EL (cell line): ENCODE data around the gene CALML3.

Source experiments
- DNase-seq: peaks from one replicate; pipeline ENCODE4 v3.0.0-alpha.2; 2016

CALML3 gene

DNA sequence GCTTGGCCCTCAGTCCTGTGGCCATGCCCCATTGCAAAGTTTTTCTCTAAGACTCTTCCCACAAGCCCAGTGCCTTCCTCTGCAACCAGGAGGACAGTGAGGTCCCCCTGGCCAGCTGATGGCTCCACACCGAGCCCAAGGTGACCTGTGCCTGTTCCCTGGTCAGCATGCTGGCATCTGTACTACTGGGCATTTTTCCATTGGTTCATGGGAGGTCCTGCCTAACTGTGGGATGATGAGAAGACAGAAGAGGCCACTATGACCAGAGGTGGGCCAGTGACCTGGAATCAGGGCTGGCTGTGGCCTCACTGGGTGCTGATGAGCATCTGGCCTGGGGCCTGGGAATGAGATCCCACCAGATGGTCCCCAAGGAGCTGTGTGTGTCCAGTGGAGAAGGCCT is 20.2 kb downstream of the CALML3 start:
- DNase-seq, result no peak

GRCh38 chr10:5545426-5545777 is 20.6 kb downstream of the CALML3 start:
- no peak for DNase-seq

DNA sequence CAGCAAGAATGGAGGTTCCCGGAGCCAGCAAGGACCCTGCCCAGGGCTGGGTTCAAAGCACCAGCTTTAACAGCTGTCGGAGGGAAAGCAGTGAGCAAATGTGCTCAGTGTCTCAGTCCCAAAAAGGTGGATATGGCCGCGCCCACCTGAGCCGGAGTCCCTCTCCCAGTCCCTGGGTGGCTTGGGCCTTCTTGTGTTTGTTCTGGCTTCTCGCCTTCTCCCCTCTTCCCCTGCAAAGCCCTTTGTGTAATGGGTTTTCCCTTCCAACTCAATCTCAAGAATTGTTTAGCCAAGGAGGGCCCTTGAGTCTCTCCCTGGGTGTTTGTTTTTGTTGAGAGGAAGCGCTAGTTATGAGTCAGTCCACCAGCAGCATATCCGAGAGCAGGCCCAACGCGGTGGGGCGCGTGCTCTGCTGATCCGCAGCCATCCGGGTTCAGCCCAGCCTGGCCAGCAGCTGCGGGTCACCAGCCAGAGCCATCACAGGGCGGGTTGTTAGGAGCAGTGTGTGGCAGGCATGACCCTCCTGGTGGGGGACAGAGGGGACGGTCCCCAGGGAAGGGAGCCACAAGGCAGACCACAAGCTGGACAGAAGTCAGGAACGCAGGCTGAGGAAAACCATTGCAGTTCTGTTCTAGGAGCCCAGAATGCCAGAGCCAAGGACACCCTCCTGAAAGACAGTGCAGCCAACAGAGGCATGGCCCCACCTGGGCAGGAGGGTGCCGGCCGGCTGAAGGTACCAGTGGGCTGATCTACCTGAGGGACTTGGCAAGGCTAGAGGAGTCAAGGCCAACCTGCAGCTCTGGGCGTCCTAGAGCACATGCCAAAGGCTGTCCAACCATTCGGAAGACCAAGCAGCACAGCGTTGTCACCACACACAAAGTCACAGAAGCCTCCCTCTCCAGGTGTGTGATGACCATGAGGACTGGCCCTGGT is 21.3 kb downstream of the CALML3 start:
- DNase-seq, result peak; percentile 87

DNA sequence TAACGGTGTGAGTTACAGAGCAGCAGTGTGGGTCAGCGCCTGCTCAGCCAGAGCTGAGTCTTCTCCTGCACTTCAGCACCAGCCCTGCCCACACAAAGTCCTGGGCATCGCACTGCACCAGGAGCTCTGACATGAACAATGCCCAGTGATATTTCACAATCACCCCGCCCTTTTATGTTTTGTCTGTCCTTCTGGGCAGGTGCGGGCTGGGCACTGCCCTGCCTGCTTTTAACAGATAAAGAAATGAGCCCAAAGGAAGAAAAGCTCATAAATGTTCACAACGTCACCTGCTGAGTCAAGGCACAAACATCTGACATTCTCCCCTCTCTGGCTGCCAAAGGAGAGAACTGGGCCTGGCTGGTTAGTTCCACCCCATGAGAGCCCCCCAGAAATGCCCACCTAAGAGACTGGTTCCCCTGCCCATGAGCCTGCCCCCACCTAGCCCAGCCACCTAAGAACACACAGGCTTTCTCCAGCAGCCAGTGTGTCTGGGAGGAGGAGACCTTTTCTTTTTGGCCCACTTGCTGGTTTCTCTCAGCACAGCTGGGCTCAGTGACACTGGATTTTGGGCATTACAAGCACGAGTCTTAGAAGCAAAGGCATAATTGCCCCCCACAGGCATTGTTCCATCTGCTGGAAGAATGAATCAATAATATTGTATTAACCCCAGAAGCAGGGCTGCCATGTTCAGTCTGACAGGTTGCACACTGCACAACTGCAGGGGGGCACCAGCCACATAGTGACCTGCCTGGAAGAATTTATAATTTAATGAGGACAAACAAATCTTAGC is 22.3 kb downstream of the CALML3 start:
- peak; percentile 81 for DNase-seq

- DNase-seq, result no peak
These were observed 22.8 kb downstream of the CALML3 start for GRCh38 chr10:5547681-5547930.

DNA sequence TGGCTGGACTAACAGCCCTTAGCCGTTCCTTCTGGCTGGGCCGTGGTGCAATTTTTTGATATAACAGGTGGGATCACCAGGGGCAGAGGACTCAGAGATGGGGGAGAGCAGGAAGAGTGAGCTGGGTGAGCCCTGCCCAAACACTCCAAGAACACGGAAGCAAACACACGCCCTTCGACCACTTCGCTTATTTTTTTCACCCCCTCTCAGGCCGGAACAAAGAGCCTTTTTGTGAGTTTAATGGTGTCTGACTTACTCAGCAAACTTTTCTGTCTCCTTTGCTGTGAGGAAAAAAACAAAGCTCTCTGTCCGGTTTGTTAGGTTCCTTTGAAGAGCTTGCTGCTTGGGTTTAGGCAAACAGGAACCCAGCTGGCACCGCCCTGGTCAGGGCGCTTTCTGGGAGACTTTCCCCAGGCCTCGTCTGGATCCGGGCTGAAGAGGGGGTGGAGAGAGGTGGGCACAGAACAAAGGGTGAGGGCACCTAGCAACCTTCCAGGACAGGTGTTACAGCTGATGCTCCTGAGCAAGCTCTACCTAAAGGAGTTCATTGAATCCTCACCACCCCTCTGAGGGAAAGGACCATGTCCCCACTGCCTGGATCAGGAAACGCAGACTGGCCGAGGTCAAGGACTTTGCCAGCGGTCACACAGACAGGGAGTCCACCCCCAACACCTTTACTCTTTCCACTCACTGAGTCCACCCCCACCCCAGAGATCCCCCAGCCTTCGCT is 23.3 kb downstream of the CALML3 start:
- peak; percentile 45 for DNase-seq

DNA sequence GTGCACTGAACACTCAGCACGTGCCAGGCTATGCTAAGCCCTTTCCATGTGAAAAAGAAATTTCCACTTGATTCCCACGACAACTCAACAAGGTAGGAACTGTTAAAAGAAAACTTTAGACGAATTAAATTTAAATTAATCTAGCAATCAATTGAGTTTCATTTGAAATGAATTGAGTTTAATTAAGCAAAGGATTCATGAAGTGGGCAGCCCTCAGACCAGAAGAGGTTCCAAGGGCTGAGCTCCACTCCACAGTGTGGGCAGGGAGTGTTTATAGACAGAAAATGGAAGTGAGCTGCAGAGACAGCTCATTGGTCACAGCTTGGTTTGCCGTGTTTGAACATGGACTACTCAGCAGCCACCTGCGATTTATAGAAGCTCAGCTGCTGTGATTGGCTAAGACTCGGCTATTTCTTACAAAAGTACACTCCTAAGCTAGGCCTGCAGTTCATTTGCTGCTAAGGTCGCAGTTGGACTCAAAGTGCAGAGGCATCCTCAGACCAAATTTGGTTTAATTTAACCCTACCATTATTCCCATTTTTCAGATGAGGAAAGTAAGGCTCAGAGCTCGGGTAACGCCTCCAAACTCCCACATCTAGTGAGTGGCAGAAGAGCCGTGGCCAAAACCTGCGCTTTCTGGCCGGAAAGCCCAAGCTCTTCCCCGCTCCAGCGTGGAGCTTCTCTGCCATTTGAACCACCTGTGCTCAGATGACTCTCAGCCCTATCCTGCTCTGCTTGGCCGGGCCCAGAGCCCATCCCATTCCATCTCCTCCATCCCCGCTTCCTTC is 24.9 kb downstream of the CALML3 start:
- DNase-seq, result no peak

GRCh38 chr10:5550250-5550545 is 25.4 kb downstream of the CALML3 start:
- no peak for DNase-seq

DNA sequence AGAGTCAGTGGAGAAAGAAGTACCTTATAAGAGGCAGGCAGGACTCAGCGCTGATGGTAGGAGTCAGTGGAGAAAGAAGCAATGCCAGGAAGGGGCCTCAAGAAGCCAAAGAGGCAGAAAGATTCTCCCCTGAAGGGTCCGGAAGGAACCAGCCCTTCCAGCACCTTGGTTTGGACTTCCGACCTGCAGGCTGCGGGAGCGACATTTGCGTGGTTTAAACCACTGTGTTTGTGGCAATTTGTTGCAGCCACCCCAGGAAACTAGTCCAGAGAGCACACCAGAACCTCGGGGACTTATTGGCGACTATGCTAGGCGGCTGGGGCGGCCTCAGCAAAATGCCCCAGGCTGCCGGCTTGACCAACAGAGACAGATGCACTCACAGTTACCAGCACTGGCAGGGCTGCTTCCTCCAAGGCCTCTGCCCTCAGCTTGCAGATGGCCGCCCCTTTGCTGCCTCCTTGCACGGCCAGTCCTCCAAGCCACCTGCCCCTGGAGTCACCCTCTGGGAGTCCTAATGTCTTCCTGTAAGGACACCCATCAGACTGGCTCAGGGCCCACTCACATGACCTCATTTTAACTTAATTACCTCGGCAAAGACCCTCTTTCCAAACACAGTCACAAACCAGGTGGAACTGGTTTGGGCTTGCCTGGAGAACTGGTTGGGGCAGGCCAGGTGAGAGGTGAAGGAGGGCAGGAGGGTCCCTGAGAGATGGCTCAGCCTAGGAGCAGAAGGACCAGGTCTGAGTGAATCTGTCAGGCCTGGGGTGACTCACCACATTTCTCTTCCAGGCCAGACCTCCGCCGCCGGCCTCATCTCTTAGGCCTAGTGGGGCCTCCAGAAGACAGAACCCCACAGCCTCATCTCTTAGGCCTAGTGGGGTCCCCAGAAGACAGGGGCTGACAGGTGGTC is 26.1 kb downstream of the CALML3 start:
- DNase-seq, result peak; percentile 71

- peak; percentile 82 for DNase-seq
These were observed 27.0 kb downstream of the CALML3 start for GRCh38 chr10:5551531-5552375.

DNA sequence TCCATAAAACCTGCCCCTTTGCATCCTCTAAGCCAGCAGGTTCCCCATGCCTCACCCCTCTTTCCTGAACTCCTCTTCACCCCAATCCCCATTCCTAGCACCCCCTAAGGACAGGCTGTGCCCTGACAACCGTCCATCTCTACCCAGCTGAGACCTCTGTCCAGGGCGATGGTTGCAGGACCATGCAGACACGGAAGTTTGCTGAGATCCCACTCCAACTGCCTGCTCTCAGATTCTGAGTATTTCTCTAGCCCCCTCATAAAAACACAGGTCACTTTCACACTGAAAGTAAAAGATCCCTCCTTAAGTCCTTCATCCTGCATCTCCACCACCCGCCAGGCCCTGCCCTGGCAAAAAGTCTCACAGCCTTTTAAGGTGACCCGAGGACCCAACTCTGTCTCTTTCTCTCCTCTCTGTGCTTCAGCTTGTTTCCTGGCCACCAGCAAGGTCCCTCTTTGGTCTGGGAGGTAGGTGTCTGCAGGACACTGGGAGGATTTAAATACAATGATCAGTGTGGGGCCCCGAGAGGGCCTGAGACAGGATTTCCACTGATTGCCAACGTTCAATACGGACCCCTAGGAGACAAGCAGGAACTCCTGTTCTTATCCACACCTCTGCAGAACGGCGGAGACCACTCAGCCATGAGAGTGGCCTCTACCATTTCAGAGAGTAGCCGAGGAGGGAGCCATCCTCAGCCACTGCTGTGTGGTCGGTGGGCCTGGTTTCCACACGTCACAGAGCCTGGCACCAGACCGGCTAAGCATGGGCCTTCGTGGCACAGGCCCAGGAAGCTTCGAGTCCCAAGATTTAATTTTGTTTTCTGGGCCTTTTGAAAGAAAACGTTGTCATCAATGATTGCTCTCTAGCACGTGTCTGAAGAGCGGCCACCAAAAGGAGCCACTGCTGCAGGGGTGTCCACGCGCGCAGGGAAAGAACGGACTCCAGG is 27.9 kb downstream of the CALML3 start:
- no peak for DNase-seq

GRCh38 chr10:5553400-5554170 is 28.8 kb downstream of the CALML3 start:
- DNase-seq, result no peak

DNA sequence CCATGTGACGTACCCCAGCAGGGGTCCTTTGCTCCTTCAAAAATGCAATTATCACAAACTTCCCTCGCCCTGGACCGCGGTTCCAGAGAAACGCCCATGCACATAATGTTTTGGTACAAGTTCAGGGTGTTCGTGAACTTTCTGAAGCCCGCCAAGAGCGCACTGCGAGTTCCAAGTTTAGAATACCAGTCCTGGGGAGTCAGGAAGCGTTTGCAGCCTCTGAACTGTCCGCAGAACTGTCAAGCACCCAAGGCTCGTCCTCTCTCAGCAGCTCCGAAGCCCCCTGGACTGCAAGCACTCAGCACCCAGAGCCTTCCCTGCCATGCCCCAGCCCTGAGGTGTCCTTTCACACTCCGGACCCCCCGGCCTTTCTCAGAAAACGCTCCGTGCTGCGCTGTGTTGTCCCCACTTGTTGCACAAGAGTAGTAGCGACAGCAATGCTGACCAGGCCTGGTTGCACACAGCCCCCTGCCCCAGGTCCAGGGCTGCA is 30.3 kb downstream of the CALML3 start:
- DNase-seq, result no peak

GRCh38 chr10:5555881-5556280 is 31.1 kb downstream of the CALML3 start:
- DNase-seq, result no peak

- DNase-seq, result no peak
These were observed 31.8 kb downstream of the CALML3 start for GRCh38 chr10:5556576-5556975.

GRCh38 chr10:5557040-5557721 is 32.4 kb downstream of the CALML3 start:
- DNase-seq, result no peak

GRCh38 chr10:5557799-5558771 is 33.3 kb downstream of the CALML3 start:
- no peak for DNase-seq
